Mesodermal cell (in vitro differentiated cells): ENCODE results near the gene ZBTB45.
A peak's percentile ranks its signal among the peaks of the same experiment; 100 is the strongest.
"Not testable (repeated sequence)": the region's sequence is repeated elsewhere in the genome, so short reads cannot be mapped to it uniquely, and the experiment has no call there.

ENCODE experiments used
- H3K27ac ChIP-seq: 2 replicates; pipeline ENCODE4 v1.7.0; 2013; ENCODE audit warnings: mild to moderate bottlenecking, low read depth, low read length, moderate library complexity; ENCODE audit not compliant: severe bottlenecking
- H3K36me3 ChIP-seq: 2 replicates; pipeline ENCODE4 v1.7.1; 2013; ENCODE audit warnings: mild to moderate bottlenecking, low read length, moderate library complexity; ENCODE audit not compliant: control insufficient read depth, insufficient read depth
- H3K4me1 ChIP-seq: one replicate; pipeline ENCODE4 v1.7.1; 2013; ENCODE audit warnings: mild to moderate bottlenecking, low read length; ENCODE audit not compliant: insufficient read depth, control insufficient read depth, poor library complexity, severe bottlenecking
- H3K4me3 ChIP-seq: 2 replicates; pipeline ENCODE4 v1.7.0; 2013; ENCODE audit warnings: low read length, control low read depth, mild to moderate bottlenecking; ENCODE audit not compliant: insufficient read depth, poor library complexity, severe bottlenecking; ENCODE audit errors: extremely low read depth
- H3K9me3 ChIP-seq: 2 replicates; pipeline ENCODE4 v1.7.1; 2013; ENCODE audit warnings: mild to moderate bottlenecking, low read length, moderate library complexity; ENCODE audit not compliant: control insufficient read depth
- WGBS, 2 experiments: methylation state at CpG; one replicate each; pipeline ENCODE4 v1.1.5; 2013; ENCODE audit warnings: missing lambda C conversion rate in 2 of 2; ENCODE audit not compliant: insufficient coverage in 2 of 2; 5-methylcytosine and 5-hydroxymethylcytosine counted together

The ZBTB45 gene

GRCh38 chr19:58498316-58499020 lies 21.1 kb downstream of the ZBTB45 start:
- no peaks in the 10 kb centered on the region for H3K9me3 ChIP-seq
- peaks cover 3% of the 10 kb centered on the region for H3K4me1 ChIP-seq
- no peaks in the 10 kb centered on the region for H3K36me3 ChIP-seq
- H3K27ac ChIP-seq: no peak overlapping the region
- peak overlapping the region; percentile 58 for H3K4me3 ChIP-seq
- WGBS, 2 experiments: 77 to 79% methylated on average over 17 to 20 of the region's 22 CpGs

- peaks cover 3% of the 10 kb centered on the region for H3K4me1 ChIP-seq
- no peaks in the 10 kb centered on the region for H3K9me3 ChIP-seq
- no peaks in the 10 kb centered on the region for H3K36me3 ChIP-seq
- H3K4me3 ChIP-seq: no peak overlapping the region
- H3K27ac ChIP-seq: no peak overlapping the region
- 90% methylated on average over 6 to 7 of the region's 8 CpGs for WGBS, 2 experiments
These were observed 21.9 kb downstream of the ZBTB45 start for GRCh38 chr19:58497634-58498170.

- H3K4me3 ChIP-seq: no peak overlapping the region
- H3K27ac ChIP-seq: no peak overlapping the region
- no peaks in the 10 kb centered on the region for H3K9me3 ChIP-seq
- no peaks in the 10 kb centered on the region for H3K36me3 ChIP-seq
- H3K4me1 ChIP-seq: no peaks in the 10 kb centered on the region
- WGBS, 2 experiments: 90 to 94% methylated on average over 10 of the region's 14 CpGs
These were observed 27.3 kb downstream of the ZBTB45 start for GRCh38 chr19:58492265-58492664.

DNA sequence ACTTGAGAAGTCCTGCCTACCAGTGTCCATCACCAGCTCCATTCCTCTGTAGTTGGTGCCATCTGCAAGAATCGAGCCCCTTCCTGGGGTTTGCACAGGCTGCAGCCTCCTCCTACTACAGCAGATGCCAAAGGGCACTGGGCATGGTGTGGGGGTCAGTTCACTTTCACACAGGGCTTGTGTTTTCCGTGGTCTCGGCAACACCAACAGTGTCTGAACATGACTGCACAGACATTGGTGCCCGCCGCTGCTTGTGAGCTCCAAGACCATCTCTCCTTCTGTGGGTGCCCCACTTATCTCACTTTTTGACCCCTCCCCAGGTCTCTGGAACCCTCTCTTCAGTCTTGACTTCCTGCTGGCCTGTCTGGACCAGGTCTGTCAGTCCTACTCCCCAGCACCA lies 28.2 kb downstream of the ZBTB45 start:
- no peak overlapping the region for H3K27ac ChIP-seq
- 87 to 100% methylated on average over 4 to 5 of the region's 5 CpGs for WGBS, 2 experiments
- H3K4me3 ChIP-seq: no peak overlapping the region

DNA sequence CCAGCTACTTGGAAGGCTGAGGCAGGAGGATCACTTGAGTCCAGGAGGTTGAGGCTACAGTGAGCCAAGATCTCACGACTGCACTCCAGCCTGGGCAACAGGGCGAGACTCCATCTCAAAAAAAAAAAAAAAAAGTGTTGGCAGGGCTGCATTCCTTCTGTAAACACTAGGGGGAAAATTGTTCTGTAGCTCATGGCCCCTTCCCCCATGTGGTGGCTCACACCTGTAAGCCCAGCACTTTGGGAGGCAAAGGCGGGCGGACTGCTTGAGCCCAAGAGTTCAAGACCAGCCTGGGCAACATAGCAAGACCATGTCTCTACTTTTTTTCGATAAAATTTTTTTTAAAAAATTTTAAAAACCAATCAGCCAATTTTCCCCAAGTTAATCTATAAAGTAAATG lies 35.3 kb downstream of the ZBTB45 start:
- not testable (repeated sequence) for H3K9me3 ChIP-seq, H3K4me1 ChIP-seq, H3K4me3 ChIP-seq, H3K27ac ChIP-seq, H3K36me3 ChIP-seq
- 90% methylated on average over 2 of the region's 5 CpGs; no CpG with 5 or more reads in 1 of the 2 experiments for WGBS, 2 experiments

More for the DNA sequence above, 28.2 kb downstream of the ZBTB45 start:
- no peaks in the 10 kb centered on the region for H3K9me3 ChIP-seq
- H3K36me3 ChIP-seq: no peaks in the 10 kb centered on the region
- H3K4me1 ChIP-seq: no peaks in the 10 kb centered on the region

DNA sequence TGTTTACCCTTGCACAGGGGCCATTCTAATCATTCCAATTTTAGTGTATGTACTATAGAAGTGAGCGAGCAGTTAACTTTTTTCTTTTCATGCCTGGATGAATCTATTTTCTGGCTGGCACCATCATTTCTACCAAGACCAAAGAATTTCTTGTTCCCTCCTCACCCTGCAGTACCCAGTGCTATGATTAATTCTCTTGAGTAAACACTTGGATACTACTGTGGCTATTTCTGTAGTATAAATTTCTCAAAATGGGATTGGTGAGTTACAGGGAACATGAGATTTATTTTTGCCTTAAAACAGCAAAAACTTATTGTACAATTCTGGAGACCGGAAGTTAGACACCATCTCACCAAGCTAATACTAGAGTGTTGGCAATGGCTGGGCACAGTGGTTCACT lies 35.8 kb downstream of the ZBTB45 start:
- Histone ChIP-seq H3K27ac (no peak overlapping the region), H3K4me1 (no peaks in the 10 kb centered on the region), H3K4me3 (no peak overlapping the region), H3K9me3 (no peaks in the 10 kb centered on the region), H3K36me3 (peaks cover 2% of the 10 kb centered on the region)
- 100% methylated on average over 1 of the region's 2 CpGs; no CpG with 5 or more reads in 1 of the 2 experiments for WGBS, 2 experiments

DNA sequence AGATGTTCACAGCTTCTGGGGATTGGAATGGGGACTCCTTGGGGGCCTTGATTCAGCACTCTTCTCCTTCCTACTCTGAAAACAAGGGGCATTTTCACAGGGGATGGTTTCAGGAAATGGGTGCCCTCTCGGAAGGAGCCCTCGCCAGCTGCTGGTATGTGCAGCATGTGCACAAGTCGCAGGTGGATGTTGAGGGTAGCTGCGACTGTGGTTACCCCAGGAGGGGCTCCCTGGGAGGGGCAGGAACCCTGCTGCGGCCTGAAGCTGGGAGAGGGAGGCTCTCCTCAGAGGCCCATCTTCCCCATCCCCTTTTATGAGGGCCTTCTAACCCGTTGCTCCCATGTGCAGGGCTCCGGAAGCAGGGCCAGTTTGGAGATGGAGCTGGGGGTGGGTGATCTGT lies 37.2 kb downstream of the ZBTB45 start:
- Histone ChIP-seq H3K4me1 (no peaks in the 10 kb centered on the region), H3K36me3 (peaks cover 2% of the 10 kb centered on the region), H3K27ac (no peak overlapping the region), H3K4me3 (no peak overlapping the region), H3K9me3 (no peaks in the 10 kb centered on the region)
- WGBS, 2 experiments: 67 to 90% methylated on average over 2 to 3 of the region's 7 CpGs

DNA sequence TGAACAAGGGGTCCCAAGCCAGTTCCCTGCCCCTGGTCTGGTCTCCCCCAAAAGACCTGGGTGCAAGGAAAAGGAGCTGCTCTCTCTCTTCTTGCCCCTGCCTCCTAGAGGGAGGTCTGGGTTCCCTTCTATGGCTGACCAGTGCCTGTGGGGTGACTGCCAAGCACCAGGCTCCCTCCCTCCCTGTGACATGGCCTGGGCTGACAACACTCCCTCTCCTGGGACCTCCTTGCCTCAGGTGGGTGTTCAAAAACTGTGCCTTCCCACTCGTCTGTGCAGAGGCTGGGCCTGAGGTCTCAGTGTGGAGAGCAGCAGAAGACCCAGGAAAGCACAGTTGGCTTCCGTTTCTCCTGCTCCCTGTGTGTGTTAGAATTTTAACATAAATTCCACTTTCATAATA lies 38.8 kb downstream of the ZBTB45 start:
- no peak overlapping the region for H3K27ac ChIP-seq
- peaks cover 3% of the 10 kb centered on the region for H3K4me1 ChIP-seq
- no peaks in the 10 kb centered on the region for H3K9me3 ChIP-seq
- WGBS, 2 experiments: 57 to 100% methylated on average over 1 of the region's 2 CpGs
- H3K36me3 ChIP-seq: peaks cover 2% of the 10 kb centered on the region
- H3K4me3 ChIP-seq: no peak overlapping the region

DNA sequence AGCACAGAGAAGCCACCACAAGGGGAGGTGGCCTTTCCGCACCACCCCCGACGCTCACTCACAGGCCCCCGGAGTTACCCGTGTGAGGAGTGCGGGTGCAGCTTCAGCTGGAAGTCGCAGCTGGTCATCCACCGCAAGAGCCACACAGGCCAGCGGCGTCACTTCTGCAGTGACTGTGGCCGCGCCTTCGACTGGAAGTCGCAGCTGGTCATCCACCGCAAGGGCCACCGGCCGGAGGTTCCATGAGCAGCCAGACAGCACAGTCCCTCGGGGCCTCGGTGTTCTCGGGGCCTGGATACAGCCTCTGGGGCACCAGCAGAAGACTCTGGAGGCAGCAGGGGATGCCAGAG lies 39.2 kb downstream of the ZBTB45 start:
- Histone ChIP-seq H3K4me1 (peaks cover 3% of the 10 kb centered on the region), H3K4me3 (no peak overlapping the region), H3K9me3 (no peaks in the 10 kb centered on the region), H3K27ac (no peak overlapping the region), H3K36me3 (peaks cover 2% of the 10 kb centered on the region)
- WGBS, 2 experiments: 96 to 97% methylated on average over 20 of the region's 20 CpGs

GRCh38 chr19:58479736-58480480 lies 39.7 kb downstream of the ZBTB45 start:
- 92 to 95% methylated on average over 25 to 28 of the region's 28 CpGs for WGBS, 2 experiments
- Histone ChIP-seq H3K27ac (no peak overlapping the region), H3K9me3 (no peaks in the 10 kb centered on the region), H3K36me3 (peaks cover 2% of the 10 kb centered on the region), H3K4me1 (peaks cover 3% of the 10 kb centered on the region), H3K4me3 (no peak overlapping the region)

DNA sequence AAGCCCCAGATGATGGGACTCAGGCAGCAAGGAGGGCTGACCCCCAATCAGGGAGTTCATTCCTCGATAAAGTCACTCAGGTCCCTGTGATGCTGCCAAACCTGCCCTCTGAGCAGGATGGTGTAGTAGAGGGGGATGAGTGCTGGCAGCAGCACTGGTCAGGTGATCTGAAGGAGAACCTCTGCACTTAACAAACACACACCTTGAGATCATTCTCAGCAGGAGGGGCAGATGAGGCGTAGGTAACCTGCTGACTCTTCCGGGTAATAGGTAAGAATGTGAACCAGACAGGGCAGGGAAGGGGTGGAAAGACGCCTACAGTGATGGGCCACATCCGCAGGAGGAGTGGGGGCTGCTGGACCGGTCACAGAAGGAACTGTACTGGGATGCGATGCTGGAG lies 40.3 kb downstream of the ZBTB45 start:
- Histone ChIP-seq H3K36me3 (peaks cover 2% of the 10 kb centered on the region), H3K9me3 (no peaks in the 10 kb centered on the region), H3K4me1 (peaks cover 3% of the 10 kb centered on the region), H3K27ac (no peak overlapping the region), H3K4me3 (no peak overlapping the region)
- 87 to 99% methylated on average over 6 to 7 of the region's 7 CpGs for WGBS, 2 experiments
